ENCODE results near the gene SOX14.

Gene SOX14

GRCh38 chr3:137768361-137769321, 4.5 kb downstream of the SOX14 start:
- no peak for DNase-seq

- DNase-seq = no peak
Observed at GRCh38 chr3:137769322-137770065, 5.4 kb downstream of the SOX14 start.

GRCh38 chr3:137770066-137770834, 6.1 kb downstream of the SOX14 start:
- no peak for DNase-seq

- DNase-seq = no peak
Observed at GRCh38 chr3:137770835-137771399, 6.8 kb downstream of the SOX14 start.

- no peak for DNase-seq
Observed at GRCh38 chr3:137771401-137772213, 7.5 kb downstream of the SOX14 start.

GRCh38 chr3:137772214-137772955, 8.3 kb downstream of the SOX14 start:
- DNase-seq = no peak

GRCh38 chr3:137778941-137779340, 14.8 kb downstream of the SOX14 start:
- no peak for DNase-seq

- no peak for DNase-seq
Observed at GRCh38 chr3:137787529-137787928, 23.4 kb downstream of the SOX14 start.

GRCh38 chr3:137789236-137789635, 25.1 kb downstream of the SOX14 start:
- DNase-seq = no peak

GRCh38 chr3:137792626-137793271, 28.6 kb downstream of the SOX14 start:
- no peak for DNase-seq

- no peak for DNase-seq
Observed at GRCh38 chr3:137796993-137797392, 32.9 kb downstream of the SOX14 start.

GRCh38 chr3:137803215-137803614, 39.1 kb downstream of the SOX14 start:
- no peak for DNase-seq

- no peak for DNase-seq
Observed at GRCh38 chr3:137807998-137808397, 43.9 kb downstream of the SOX14 start.

- DNase-seq = no peak
Observed at GRCh38 chr3:137809509-137809908, 45.4 kb downstream of the SOX14 start.

- DNase-seq = no peak
Observed at GRCh38 chr3:137812023-137812422, 47.9 kb downstream of the SOX14 start.

- DNase-seq = no peak
Observed at GRCh38 chr3:137815251-137815650, 51.1 kb downstream of the SOX14 start.
